Measurements from ENCODE around the gene NSMCE1. TPM values are rescaled to one million over a fixed set of nuclear protein-coding genes. Genes with fewer than 3 reads are reported as not detected.
A peak's percentile ranks its signal among the peaks of the same experiment; 100 is the strongest.
"Not testable (repeated sequence)": the region's sequence is repeated elsewhere in the genome, so short reads cannot be mapped to it uniquely, and the experiment has no call there.

NSMCE1 gene
- total RNA-seq, 1 experiment from 2014 or later: 49.4 TPM

DNA sequence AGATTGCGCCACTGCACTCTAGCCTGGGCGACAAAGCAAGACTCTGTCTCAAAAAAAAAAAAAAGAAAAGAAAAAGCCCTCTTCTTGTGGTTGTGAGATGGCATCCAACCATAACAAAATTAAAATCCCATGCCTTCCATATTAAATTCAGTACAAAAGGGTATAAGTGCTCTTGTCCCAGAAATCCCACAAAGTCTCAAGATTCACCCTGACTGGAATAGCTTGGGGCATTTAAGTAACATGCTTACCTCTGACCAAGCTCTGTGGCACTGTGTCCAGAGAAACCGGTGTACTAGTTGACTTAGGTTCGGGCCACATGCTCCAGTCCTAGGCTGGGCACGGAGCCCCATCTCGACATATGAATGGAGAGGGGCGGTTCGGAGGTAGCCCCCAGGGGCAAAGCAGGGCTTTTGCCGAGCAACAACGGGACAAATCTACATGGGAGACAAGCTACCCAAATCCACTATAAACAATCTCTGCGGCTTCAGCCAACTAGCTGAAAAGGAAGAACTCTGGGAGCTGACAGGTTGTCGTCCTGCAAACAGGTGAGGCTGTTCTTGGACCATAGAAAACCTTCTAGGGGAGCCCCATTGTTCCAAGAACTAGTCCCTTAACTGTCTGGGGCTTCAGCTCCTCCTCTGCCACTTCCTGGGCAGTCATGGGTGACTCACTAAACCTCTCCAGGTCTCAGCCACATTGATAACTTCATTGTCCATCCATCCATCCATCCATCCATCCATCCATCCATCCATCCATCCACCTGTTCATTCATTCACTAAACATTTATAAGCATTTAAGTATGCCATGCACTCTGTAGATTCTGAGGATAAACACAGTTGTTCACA is 34.9 kb upstream of the NSMCE1 start:
- no peak for DNase-seq (ENCODE audit: low spot score)

GRCh38 chr16:27302126-27302525 is 33.6 kb upstream of the NSMCE1 start:
- no peak for DNase-seq (ENCODE audit: low spot score)

DNA sequence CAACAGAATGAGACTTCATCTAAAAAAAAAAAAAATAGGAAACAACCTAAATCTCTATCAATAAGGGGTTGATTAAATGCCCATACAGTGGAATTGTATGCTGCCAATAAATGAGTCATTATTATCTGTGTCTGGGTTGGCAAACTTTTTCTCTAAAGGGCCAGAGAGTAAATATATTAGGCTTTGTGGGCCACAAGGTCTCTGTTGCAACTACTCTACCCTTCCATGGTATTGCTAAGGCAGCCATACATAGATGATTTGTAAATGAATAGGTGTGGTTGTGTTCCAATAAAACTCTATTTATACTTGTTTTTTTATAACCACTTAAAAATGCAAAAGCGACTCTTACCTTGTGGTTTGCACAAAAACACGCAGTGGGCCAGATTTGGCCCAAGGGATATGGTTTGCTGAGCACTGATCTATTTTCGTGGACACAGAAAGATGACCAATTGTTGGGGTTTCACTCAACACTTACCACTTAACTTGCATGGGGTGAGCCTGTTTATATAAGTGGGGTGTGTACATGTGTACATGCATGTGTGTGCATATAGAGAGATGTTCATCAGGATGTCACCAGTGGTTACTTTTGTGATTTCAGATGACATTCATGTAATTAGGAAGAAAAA is 32.8 kb upstream of the NSMCE1 start:
- no peak for DNase-seq (ENCODE audit: low spot score)

GRCh38 chr16:27298132-27298531 is 29.6 kb upstream of the NSMCE1 start:
- no peak for DNase-seq (ENCODE audit: low spot score)

DNA sequence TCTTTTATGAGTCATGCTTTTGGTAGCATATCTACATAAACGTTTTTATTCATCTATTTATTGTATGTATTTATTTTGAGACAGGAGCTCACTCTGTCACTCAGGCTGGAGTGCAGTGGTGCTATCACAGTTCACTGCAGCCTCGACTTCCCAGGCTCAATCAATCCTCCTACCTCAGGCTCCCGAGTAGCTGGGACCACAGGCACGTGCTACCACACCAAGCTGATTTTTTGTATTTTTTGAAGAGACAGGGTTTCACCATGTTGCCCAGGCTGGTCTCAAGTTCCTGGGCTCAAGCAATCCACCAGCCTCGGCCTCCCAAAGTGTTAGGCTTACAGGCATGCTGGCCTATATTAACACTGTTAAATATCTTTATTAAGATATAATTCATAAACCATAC is 24.8 kb upstream of the NSMCE1 start:
- DNase-seq (ENCODE audit: low spot score): no peak

- no peak for DNase-seq (ENCODE audit: low spot score)
Measured at GRCh38 chr16:27291722-27292240, 23.2 kb upstream of the NSMCE1 start.

- no peak for DNase-seq (ENCODE audit: low spot score)
Measured at GRCh38 chr16:27291106-27291505, 22.5 kb upstream of the NSMCE1 start.

- no peak for DNase-seq (ENCODE audit: low spot score)
Measured at GRCh38 chr16:27290562-27290961, 22.0 kb upstream of the NSMCE1 start.

DNA sequence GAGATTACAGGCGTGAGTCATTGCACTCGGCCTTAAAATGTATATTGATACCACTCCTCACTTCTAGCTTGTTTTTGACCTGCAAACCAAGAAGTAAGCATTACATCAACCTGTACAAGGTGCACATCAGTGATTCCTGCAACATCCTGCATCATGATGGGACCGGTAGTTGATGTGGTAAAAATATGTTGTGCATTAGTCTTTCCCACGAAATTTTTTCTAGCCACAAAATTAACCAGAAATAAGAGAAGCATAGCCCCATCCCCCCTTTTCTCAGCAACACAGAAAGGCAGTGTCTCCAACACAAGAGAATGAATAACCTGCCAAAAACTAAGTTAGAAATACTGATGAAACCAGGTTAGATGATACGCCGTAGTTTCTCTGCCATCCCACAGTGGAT is 21.1 kb upstream of the NSMCE1 start:
- no peak for DNase-seq (ENCODE audit: low spot score)

GRCh38 chr16:27288313-27288712 is 19.7 kb upstream of the NSMCE1 start:
- not testable (repeated sequence) for DNase-seq (ENCODE audit: low spot score)

GRCh38 chr16:27287887-27288286 is 19.3 kb upstream of the NSMCE1 start:
- DNase-seq (ENCODE audit: low spot score): no peak

- DNase-seq (ENCODE audit: low spot score): no peak
Measured at GRCh38 chr16:27287051-27287811, 18.7 kb upstream of the NSMCE1 start.

- DNase-seq (ENCODE audit: low spot score): peak; percentile 32
Measured at GRCh38 chr16:27286451-27286850, 17.9 kb upstream of the NSMCE1 start.

DNA sequence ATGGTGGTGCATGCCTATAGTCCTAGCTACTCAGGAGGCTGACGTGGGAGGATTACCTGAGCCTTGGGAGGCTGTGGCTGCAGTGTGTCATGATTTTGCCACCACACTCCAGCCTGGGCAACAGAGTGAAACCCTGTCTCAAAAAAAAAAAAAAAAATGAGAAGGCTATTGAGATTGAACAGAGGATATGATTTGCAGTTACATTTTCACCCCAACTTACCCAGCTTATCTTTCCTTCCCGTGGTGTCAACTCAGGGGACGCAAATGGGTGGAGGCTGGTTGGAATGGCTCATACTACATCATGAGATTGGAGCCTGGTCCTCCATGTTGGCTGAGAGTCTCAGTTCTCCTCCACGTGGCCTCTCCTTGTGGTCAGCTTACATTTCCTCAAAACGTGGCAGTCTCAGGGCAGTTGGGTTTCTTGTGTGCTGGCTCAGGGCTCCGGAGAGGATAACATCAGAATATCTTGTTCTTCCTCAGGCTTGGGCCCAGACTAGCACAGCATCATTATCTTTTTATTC is 17.2 kb upstream of the NSMCE1 start:
- DNase-seq (ENCODE audit: low spot score): no peak

GRCh38 chr16:27284865-27285675 is 16.5 kb upstream of the NSMCE1 start:
- no peak for DNase-seq (ENCODE audit: low spot score)

- no peak for DNase-seq (ENCODE audit: low spot score)
Measured at GRCh38 chr16:27281243-27281642, 12.7 kb upstream of the NSMCE1 start.

GRCh38 chr16:27275394-27275793 is 6.8 kb upstream of the NSMCE1 start:
- DNase-seq (ENCODE audit: low spot score): no peak

DNA sequence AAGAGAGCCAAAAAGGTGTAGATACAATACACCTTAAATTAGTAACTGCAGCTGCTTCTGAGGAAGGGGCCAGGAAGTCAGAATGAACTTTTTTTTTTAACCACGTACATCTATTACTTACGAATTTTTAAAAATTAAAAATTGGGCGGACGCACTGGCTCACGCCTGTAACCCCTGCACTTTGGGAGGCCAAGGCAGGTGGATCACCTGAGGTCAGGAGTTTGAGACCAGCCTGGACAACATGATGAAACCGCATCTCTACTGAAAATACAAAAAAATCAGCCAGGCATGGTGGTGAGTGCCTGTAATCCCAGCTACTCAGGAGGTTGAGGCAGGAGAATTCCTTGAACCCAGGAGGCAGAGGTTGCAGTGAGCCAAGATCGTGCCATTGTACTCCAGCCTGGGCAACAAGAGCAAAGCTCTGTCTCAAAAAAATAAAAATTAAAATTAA is 5.9 kb upstream of the NSMCE1 start:
- DNase-seq (ENCODE audit: low spot score): not testable (repeated sequence)

GRCh38 chr16:27273670-27274423 is 5.3 kb upstream of the NSMCE1 start:
- no peak for DNase-seq (ENCODE audit: low spot score)

DNA sequence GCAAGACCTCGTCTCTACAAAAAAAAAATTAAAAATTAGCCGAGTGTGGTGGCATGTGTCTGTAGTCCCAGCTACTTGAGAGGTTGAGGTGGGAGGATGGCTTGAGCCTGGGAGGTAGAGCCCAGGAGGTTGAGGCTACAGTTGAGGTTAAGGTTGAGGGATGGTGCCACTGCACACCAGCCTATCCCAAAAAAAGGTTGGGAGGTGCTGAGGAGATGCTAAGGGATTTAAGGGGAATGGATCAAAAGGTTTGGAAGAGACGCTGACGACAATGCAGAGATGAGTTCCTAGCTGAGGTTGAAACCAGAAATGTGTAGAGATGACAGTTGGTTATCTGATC is 4.7 kb upstream of the NSMCE1 start:
- DNase-seq (ENCODE audit: low spot score): no peak

- DNase-seq (ENCODE audit: low spot score): not testable (repeated sequence)
Measured at GRCh38 chr16:27272697-27273096, 4.1 kb upstream of the NSMCE1 start.

Data from H4 (cell line).